ENCODE data around the gene GPSM1. TPM values are rescaled to one million over a fixed set of nuclear protein-coding genes. Genes with fewer than 3 reads are reported as not detected.

GPSM1 gene
- total RNA-seq, 1 donor from 2014 or later = 59.4 TPM

- H3K4me2 ChIP-seq (ENCODE audit: low read length) = no peak overlapping the region
- peaks cover 10% of the 10 kb centered on the region for H3K4me1 ChIP-seq (ENCODE audit: insufficient read depth, low read length)
- no peaks in the 10 kb centered on the region for H3K79me2 ChIP-seq (ENCODE audit: insufficient read depth, low read length)
- H3K36me3 Mint-ChIP-seq (ENCODE audit: low read depth, unreplicated experiment) = peaks cover 3% of the 10 kb centered on the region
- H3K27ac Mint-ChIP-seq (ENCODE audit: unreplicated experiment) = no peak overlapping the region
- no peaks in the 10 kb centered on the region for H3K9me3 Mint-ChIP-seq (ENCODE audit: unreplicated experiment)
- H3K27ac ChIP-seq (ENCODE audit: low read depth, low read length) = no peak overlapping the region
- no peaks in the 10 kb centered on the region for H3K27me3 ChIP-seq (ENCODE audit: insufficient read depth, low read length)
- TF ChIP-seq CTCF (IDR thresholded peaks at IDR 0.05; ENCODE audit: insufficient read depth, low read depth, low read length) (no peak), EZH2 (IDR thresholded peaks at IDR 0.05; ENCODE audit: insufficient read depth, low read length) (no peak)
- H3K4me3 ChIP-seq (ENCODE audit: insufficient read depth, low read depth, low read length) = no peak overlapping the region
- no peak overlapping the region for H2AFZ ChIP-seq (ENCODE audit: low read depth, low read length)
- no peaks in the 10 kb centered on the region for H3K27me3 Mint-ChIP-seq (ENCODE audit: low read depth, unreplicated experiment)
- DNase-seq (ENCODE audit: low read depth) (peak; percentile 64), FAIRE-seq (no peak)
- H3K4me3 Mint-ChIP-seq (ENCODE audit: unreplicated experiment) = no peak overlapping the region
- H4K20me1 ChIP-seq (ENCODE audit: insufficient read depth, low read length) = no peaks in the 10 kb centered on the region
- H3K9ac ChIP-seq (ENCODE audit: low read length) = no peak overlapping the region
- peaks cover 6% of the 10 kb centered on the region for H3K4me1 Mint-ChIP-seq (ENCODE audit: low read depth, unreplicated experiment)
- H3K36me3 ChIP-seq (ENCODE audit: insufficient read depth, low read length) = no peaks in the 10 kb centered on the region
- H3K9me3 ChIP-seq (ENCODE audit: insufficient read depth, low read depth, low read length) = no peaks in the 10 kb centered on the region
Observed at GRCh38 chr9:136370687-136371532, 43.6 kb downstream of the GPSM1 start.

- FAIRE-seq = no peak
- peaks cover 6% of the 10 kb centered on the region for H3K4me1 Mint-ChIP-seq (ENCODE audit: low read depth, unreplicated experiment)
Observed at GRCh38 chr9:136371533-136371880, 44.2 kb downstream of the GPSM1 start.

More at GRCh38 chr9:136371533-136371880, 44.2 kb downstream of the GPSM1 start:
- Mint-ChIP-seq H3K36me3 (ENCODE audit: low read depth, unreplicated experiment) (peaks cover 4% of the 10 kb centered on the region), H3K4me3 (ENCODE audit: unreplicated experiment) (no peak overlapping the region), H3K9me3 (ENCODE audit: unreplicated experiment) (no peaks in the 10 kb centered on the region), H3K27ac (ENCODE audit: unreplicated experiment) (no peak overlapping the region), H3K27me3 (ENCODE audit: low read depth, unreplicated experiment) (no peaks in the 10 kb centered on the region)
- Histone ChIP-seq H4K20me1 (ENCODE audit: insufficient read depth, low read length) (no peaks in the 10 kb centered on the region), H3K4me1 (ENCODE audit: insufficient read depth, low read length) (peaks cover 10% of the 10 kb centered on the region), H3K4me3 (ENCODE audit: insufficient read depth, low read depth, low read length) (no peak overlapping the region), H3K36me3 (ENCODE audit: insufficient read depth, low read length) (no peaks in the 10 kb centered on the region), H2AFZ (ENCODE audit: low read depth, low read length) (no peak overlapping the region), H3K9ac (ENCODE audit: low read length) (no peak overlapping the region), H3K4me2 (ENCODE audit: low read length) (no peak overlapping the region), H3K9me3 (ENCODE audit: insufficient read depth, low read depth, low read length) (no peaks in the 10 kb centered on the region), H3K79me2 (ENCODE audit: insufficient read depth, low read length) (no peaks in the 10 kb centered on the region), H3K27ac (ENCODE audit: low read depth, low read length) (no peak overlapping the region), H3K27me3 (ENCODE audit: insufficient read depth, low read length) (no peaks in the 10 kb centered on the region)
- no peak for DNase-seq (ENCODE audit: low read depth)
- no peak for TF ChIP-seq CTCF (IDR thresholded peaks at IDR 0.05; ENCODE audit: insufficient read depth, low read depth, low read length)
- TF ChIP-seq EZH2 (IDR thresholded peaks at IDR 0.05; ENCODE audit: insufficient read depth, low read length) = no peak
